Measurements from ENCODE around the gene STAP2. TPM values are rescaled to one million over a fixed set of nuclear protein-coding genes. Genes with fewer than 3 reads are reported as not detected.
A peak's percentile ranks its signal among the peaks of the same experiment; 100 is the strongest.

The STAP2 gene
- total RNA-seq, 1 donor from 2014 or later, result 5.2 TPM

DNA sequence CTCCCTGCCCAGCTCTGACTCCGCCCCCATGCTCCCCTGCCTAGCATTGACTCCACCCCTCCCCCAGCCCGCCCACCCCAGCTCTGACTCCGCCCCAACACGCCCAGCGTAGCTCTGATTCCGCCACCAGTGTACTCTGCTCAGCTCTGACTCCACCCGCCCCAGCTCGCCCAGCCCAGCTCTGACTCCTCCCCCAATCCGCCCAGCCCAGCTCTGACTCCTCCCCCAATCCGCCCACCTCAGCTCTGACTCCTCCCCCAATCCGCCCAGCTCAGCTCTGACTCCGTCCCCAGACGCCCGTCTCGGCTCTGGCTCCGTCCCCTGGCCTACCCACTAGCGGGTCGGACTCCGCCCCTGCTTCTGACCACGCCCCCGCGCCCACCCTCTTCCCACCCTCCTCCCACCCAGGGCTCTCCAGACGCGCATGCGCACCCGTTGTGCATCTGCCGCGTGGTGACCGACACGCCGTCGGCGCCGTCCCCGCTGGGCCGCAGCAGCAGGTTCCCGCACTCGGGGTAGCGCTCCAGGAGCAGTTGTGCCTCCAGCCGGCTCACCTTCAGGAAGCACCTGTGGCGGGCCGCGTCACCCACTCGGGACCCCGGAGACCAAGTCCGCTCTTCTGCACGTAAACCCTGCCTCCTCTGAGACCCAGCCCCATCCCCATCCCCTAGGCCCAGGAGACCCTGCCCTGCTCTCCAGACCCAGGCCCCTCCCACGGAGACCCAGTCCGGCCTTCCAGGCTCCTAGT lies 10.2 kb downstream of the STAP2 start:
- H3K4me1 ChIP-seq (ENCODE audit: control insufficient read depth in 3 of 3, insufficient read depth in 3 of 3, low read length in 3 of 3), result peaks cover 8 to 18% (median 16%) of the 10 kb centered on the region in 3 donors
- H3K27ac ChIP-seq (ENCODE audit: low read depth, low read length), result no peak overlapping the region
- peaks cover 5 to 25% (median 22%) of the 10 kb centered on the region in 3 donors for H3K27me3 ChIP-seq (ENCODE audit: control insufficient read depth in 3 of 3, insufficient read depth in 3 of 3, low read length in 3 of 3)
- H3K4me3 ChIP-seq (ENCODE audit: low read length in 3 of 3), result peak overlapping the region; percentile 43 to 67 (median 51)
- H3K9ac ChIP-seq (ENCODE audit: low read depth in 1 of 3, low read length in 3 of 3), result peak overlapping the region in 1 of 3 donors; percentile 40
- no peaks in the 10 kb centered on the region for H3K9me3 ChIP-seq (ENCODE audit: control insufficient read depth in 3 of 3, low read length in 3 of 3)
- H3K36me3 ChIP-seq (ENCODE audit: control insufficient read depth in 3 of 3, insufficient read depth in 3 of 3, low read length in 3 of 3), result no peaks in the 10 kb centered on the region

DNA sequence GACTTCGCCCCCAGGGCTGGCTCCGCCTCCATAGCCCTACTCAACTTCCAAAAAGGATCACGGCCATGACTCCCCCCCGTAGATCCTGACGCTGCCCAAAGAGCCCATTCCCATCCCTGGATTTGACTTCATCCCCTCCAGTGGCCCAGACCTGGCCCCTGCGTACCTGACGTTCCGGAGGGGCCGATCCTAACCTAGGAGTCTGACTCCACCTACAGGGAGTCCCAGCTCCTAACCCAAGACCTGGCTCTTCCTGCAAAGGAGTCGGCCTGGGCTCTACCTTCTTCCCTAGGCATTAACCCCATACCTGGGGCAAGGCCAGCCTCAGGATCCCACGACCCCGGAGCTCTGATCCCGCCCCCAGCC lies 10.8 kb downstream of the STAP2 start:
- Histone ChIP-seq H3K27me3 (ENCODE audit: control insufficient read depth in 3 of 3, insufficient read depth in 3 of 3, low read length in 3 of 3) (peaks cover 5 to 25% (median 22%) of the 10 kb centered on the region in 3 donors), H3K4me3 (ENCODE audit: low read length in 3 of 3) (peak overlapping the region in 2 of 3 donors; percentile 49 to 67), H3K27ac (ENCODE audit: low read depth, low read length) (no peak overlapping the region), H3K36me3 (ENCODE audit: control insufficient read depth in 3 of 3, insufficient read depth in 3 of 3, low read length in 3 of 3) (no peaks in the 10 kb centered on the region), H3K9ac (ENCODE audit: low read depth in 1 of 3, low read length in 3 of 3) (peak overlapping the region in 1 of 3 donors; percentile 57), H3K4me1 (ENCODE audit: control insufficient read depth in 3 of 3, insufficient read depth in 3 of 3, low read length in 3 of 3) (peaks cover 8 to 18% (median 16%) of the 10 kb centered on the region in 3 donors), H3K9me3 (ENCODE audit: control insufficient read depth in 3 of 3, low read length in 3 of 3) (no peaks in the 10 kb centered on the region)

DNA sequence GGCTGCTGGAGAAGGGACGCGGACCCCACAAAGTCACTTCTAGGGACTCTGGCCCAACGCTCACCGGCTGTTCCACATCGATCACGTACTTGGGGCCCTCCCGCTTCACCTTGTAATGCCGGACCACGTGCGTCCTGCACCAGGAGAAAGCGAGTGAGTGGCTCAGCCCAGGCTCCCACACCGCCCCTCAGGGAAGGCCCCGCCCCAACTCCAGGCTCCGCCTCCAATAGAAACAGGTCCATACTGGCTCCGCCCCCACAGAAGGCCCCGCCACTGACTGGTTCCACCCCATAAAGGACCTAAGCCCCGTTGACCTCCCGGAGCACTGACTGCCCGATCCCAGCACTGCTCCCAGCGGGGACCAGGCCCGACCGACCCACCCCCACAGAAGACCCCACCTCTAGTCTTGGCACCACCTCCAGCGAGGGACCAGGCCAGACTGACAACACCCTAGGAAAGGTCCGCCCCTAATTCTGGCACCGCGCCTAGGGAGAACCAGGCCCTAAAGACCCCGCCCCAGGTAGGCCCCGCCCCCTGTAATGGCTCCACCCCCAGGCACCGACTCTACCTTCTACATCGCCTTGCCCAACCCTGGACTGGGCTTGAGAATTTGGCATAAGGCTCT lies 11.3 kb downstream of the STAP2 start:
- H3K27me3 ChIP-seq (ENCODE audit: control insufficient read depth in 3 of 3, insufficient read depth in 3 of 3, low read length in 3 of 3), result peaks cover 5 to 25% (median 22%) of the 10 kb centered on the region in 3 donors
- no peaks in the 10 kb centered on the region for H3K36me3 ChIP-seq (ENCODE audit: control insufficient read depth in 3 of 3, insufficient read depth in 3 of 3, low read length in 3 of 3)
- H3K4me1 ChIP-seq (ENCODE audit: control insufficient read depth in 3 of 3, insufficient read depth in 3 of 3, low read length in 3 of 3), result peaks cover 8 to 18% (median 16%) of the 10 kb centered on the region in 3 donors
- H3K9ac ChIP-seq (ENCODE audit: low read depth in 1 of 3, low read length in 3 of 3), result peak overlapping the region in 1 of 3 donors; percentile 57
- peak overlapping the region in 2 of 3 donors; percentile 49 to 67 for H3K4me3 ChIP-seq (ENCODE audit: low read length in 3 of 3)
- no peaks in the 10 kb centered on the region for H3K9me3 ChIP-seq (ENCODE audit: control insufficient read depth in 3 of 3, low read length in 3 of 3)
- H3K27ac ChIP-seq (ENCODE audit: low read depth, low read length), result no peak overlapping the region

DNA sequence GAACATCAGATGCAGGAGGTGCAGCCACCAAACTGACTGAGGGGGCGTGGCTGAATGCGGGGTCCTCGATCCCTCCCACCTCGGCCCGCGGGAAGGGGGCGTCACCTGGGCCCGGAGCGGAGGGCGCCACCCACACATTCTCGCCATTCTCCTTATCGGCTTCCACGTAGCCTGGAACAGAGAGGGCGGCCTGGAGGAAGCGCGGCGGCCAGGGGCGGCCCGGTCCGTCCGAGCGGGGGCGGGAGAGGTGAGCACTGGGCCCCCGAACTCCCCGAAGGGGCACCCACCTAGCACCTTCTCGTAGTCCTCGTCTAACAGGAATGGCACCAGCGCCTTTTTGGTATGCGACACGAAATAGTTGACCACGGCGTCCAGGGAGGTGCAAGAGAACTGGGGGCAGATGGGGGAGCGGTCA lies 11.8 kb downstream of the STAP2 start:
- Histone ChIP-seq H3K27ac (ENCODE audit: low read depth, low read length) (no peak overlapping the region), H3K4me3 (ENCODE audit: low read length in 3 of 3) (peak overlapping the region in 2 of 3 donors; percentile 9 to 41), H3K4me1 (ENCODE audit: control insufficient read depth in 3 of 3, insufficient read depth in 3 of 3, low read length in 3 of 3) (peaks cover 8 to 18% (median 16%) of the 10 kb centered on the region in 3 donors), H3K9me3 (ENCODE audit: control insufficient read depth in 3 of 3, low read length in 3 of 3) (no peaks in the 10 kb centered on the region), H3K36me3 (ENCODE audit: control insufficient read depth in 3 of 3, insufficient read depth in 3 of 3, low read length in 3 of 3) (no peaks in the 10 kb centered on the region), H3K27me3 (ENCODE audit: control insufficient read depth in 3 of 3, insufficient read depth in 3 of 3, low read length in 3 of 3) (peaks cover 5 to 25% (median 22%) of the 10 kb centered on the region in 3 donors), H3K9ac (ENCODE audit: low read depth in 1 of 3, low read length in 3 of 3) (no peak overlapping the region)

GRCh38 chr19:4326215-4326836 lies 12.3 kb downstream of the STAP2 start:
- Histone ChIP-seq H3K4me1 (ENCODE audit: control insufficient read depth in 3 of 3, insufficient read depth in 3 of 3, low read length in 3 of 3) (peaks cover 8 to 18% (median 16%) of the 10 kb centered on the region in 3 donors), H3K27ac (ENCODE audit: low read depth, low read length) (no peak overlapping the region), H3K36me3 (ENCODE audit: control insufficient read depth in 3 of 3, insufficient read depth in 3 of 3, low read length in 3 of 3) (no peaks in the 10 kb centered on the region)

GRCh38 chr19:4324228-4324627 lies 14.4 kb downstream of the STAP2 start:
- Histone ChIP-seq H3K9ac (ENCODE audit: low read depth in 1 of 3, low read length in 3 of 3) (no peak overlapping the region), H3K27ac (ENCODE audit: low read depth, low read length) (no peak overlapping the region), H3K4me1 (ENCODE audit: control insufficient read depth in 3 of 3, insufficient read depth in 3 of 3, low read length in 3 of 3) (peaks cover 8 to 18% (median 16%) of the 10 kb centered on the region in 3 donors), H3K27me3 (ENCODE audit: control insufficient read depth in 3 of 3, insufficient read depth in 3 of 3, low read length in 3 of 3) (peaks cover 6 to 23% (median 22%) of the 10 kb centered on the region in 3 donors), H3K36me3 (ENCODE audit: control insufficient read depth in 3 of 3, insufficient read depth in 3 of 3, low read length in 3 of 3) (no peaks in the 10 kb centered on the region), H3K4me3 (ENCODE audit: low read length in 3 of 3) (no peak overlapping the region), H3K9me3 (ENCODE audit: control insufficient read depth in 3 of 3, low read length in 3 of 3) (no peaks in the 10 kb centered on the region)

More at GRCh38 chr19:4326215-4326836, 12.3 kb downstream of the STAP2 start:
- Histone ChIP-seq H3K9me3 (ENCODE audit: control insufficient read depth in 3 of 3, low read length in 3 of 3) (no peaks in the 10 kb centered on the region), H3K9ac (ENCODE audit: low read depth in 1 of 3, low read length in 3 of 3) (no peak overlapping the region), H3K4me3 (ENCODE audit: low read length in 3 of 3) (no peak overlapping the region), H3K27me3 (ENCODE audit: control insufficient read depth in 3 of 3, insufficient read depth in 3 of 3, low read length in 3 of 3) (peaks cover 5 to 25% (median 22%) of the 10 kb centered on the region in 3 donors)

DNA sequence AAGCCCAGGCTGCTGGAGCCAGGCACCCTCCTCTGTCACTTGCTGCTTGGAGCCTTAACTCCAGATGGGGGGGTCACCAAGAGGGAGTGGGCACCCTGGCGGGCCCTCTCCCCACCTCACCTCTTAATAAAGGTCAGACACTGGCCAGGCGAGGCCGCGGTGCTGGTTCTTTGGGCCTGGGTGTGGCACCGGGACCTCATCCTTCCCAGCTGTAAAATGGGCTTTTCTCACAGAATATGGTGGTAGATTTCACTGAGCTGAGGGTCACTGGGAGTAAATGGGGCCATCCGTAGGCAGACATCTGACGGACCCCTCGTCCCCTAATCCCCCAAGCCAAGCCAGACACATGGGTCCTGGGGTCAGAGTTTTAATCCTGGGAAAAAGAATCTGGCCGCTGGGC lies 14.9 kb downstream of the STAP2 start:
- no peaks in the 10 kb centered on the region for H3K9me3 ChIP-seq (ENCODE audit: control insufficient read depth in 3 of 3, low read length in 3 of 3)
- H3K27me3 ChIP-seq (ENCODE audit: control insufficient read depth in 3 of 3, insufficient read depth in 3 of 3, low read length in 3 of 3), result peaks cover 7 to 22% (median 22%) of the 10 kb centered on the region in 3 donors
- H3K4me1 ChIP-seq (ENCODE audit: control insufficient read depth in 3 of 3, insufficient read depth in 3 of 3, low read length in 3 of 3), result peaks cover 8 to 17% (median 14%) of the 10 kb centered on the region in 3 donors
- H3K27ac ChIP-seq (ENCODE audit: low read depth, low read length), result no peak overlapping the region
- no peak overlapping the region for H3K4me3 ChIP-seq (ENCODE audit: low read length in 3 of 3)
- H3K36me3 ChIP-seq (ENCODE audit: control insufficient read depth in 3 of 3, insufficient read depth in 3 of 3, low read length in 3 of 3), result no peaks in the 10 kb centered on the region
- no peak overlapping the region for H3K9ac ChIP-seq (ENCODE audit: low read depth in 1 of 3, low read length in 3 of 3)

- Histone ChIP-seq H3K9ac (ENCODE audit: low read depth in 1 of 3, low read length in 3 of 3) (no peak overlapping the region), H3K27me3 (ENCODE audit: control insufficient read depth in 3 of 3, insufficient read depth in 3 of 3, low read length in 3 of 3) (peaks cover 10 to 23% (median 22%) of the 10 kb centered on the region in 3 donors), H3K4me1 (ENCODE audit: control insufficient read depth in 3 of 3, insufficient read depth in 3 of 3, low read length in 3 of 3) (peaks cover 5 to 14% (median 12%) of the 10 kb centered on the region in 3 donors), H3K27ac (ENCODE audit: low read depth, low read length) (no peak overlapping the region), H3K9me3 (ENCODE audit: control insufficient read depth in 3 of 3, low read length in 3 of 3) (no peaks in the 10 kb centered on the region), H3K4me3 (ENCODE audit: low read length in 3 of 3) (no peak overlapping the region), H3K36me3 (ENCODE audit: control insufficient read depth in 3 of 3, insufficient read depth in 3 of 3, low read length in 3 of 3) (no peaks in the 10 kb centered on the region)
Observed at GRCh38 chr19:4322942-4323665, 15.5 kb downstream of the STAP2 start.

DNA sequence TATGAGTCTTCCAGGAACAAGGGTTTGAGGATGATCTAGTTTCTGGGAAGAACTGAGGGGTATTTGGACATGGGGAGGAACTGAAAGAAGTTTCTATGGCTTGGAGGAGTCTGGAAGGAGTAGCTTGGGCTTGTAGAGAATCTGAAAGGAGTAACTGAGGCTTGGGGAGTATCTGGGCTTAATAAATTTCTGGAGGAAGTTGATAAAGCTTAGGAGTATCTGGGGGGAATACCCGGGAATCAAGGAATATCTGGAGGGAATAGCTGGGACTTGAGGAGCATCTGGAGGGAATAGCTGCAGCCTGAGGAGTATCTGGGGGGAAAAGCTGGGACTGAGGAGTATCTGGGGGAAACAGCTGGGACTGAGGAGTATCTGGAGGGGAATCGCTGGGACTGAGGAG lies 18.2 kb downstream of the STAP2 start:
- Histone ChIP-seq H3K9ac (ENCODE audit: low read depth in 1 of 3, low read length in 3 of 3) (no peak overlapping the region), H3K4me1 (ENCODE audit: control insufficient read depth in 3 of 3, insufficient read depth in 3 of 3, low read length in 3 of 3) (no peaks in the 10 kb centered on the region), H3K27ac (ENCODE audit: low read depth, low read length) (no peak overlapping the region), H3K27me3 (ENCODE audit: control insufficient read depth in 3 of 3, insufficient read depth in 3 of 3, low read length in 3 of 3) (peaks cover 5 to 9% (median 7%) of the 10 kb centered on the region in 3 donors), H3K4me3 (ENCODE audit: low read length in 3 of 3) (no peak overlapping the region), H3K9me3 (ENCODE audit: control insufficient read depth in 3 of 3, low read length in 3 of 3) (no peaks in the 10 kb centered on the region), H3K36me3 (ENCODE audit: control insufficient read depth in 3 of 3, insufficient read depth in 3 of 3, low read length in 3 of 3) (no peaks in the 10 kb centered on the region)

Measured in skeletal muscle tissue (tissue), 4 donors.